SK-N-DZ (cell line): ENCODE data around the gene PRKAG1.
A peak's percentile ranks its signal among the peaks of the same experiment; 100 is the strongest.

Experiments
- DNase-seq: peaks from one replicate; pipeline ENCODE4 v3.0.0-alpha.2; 2015; ENCODE audit warnings: low spot score

PRKAG1 gene

GRCh38 chr12:48982397-48983080 is 36.0 kb downstream of the PRKAG1 start:
- no peak for DNase-seq

GRCh38 chr12:48981757-48982157 is 36.8 kb downstream of the PRKAG1 start:
- DNase-seq = no peak

GRCh38 chr12:48980953-48981756 is 37.4 kb downstream of the PRKAG1 start:
- DNase-seq = no peak

GRCh38 chr12:48980389-48980952 is 38.1 kb downstream of the PRKAG1 start:
- no peak for DNase-seq

GRCh38 chr12:48979602-48980388 is 38.8 kb downstream of the PRKAG1 start:
- DNase-seq = no peak

GRCh38 chr12:48978741-48979601 is 39.6 kb downstream of the PRKAG1 start:
- DNase-seq = no peak

- DNase-seq = no peak
Observed at GRCh38 chr12:48978291-48978740, 40.3 kb downstream of the PRKAG1 start, which contains the start of gene WNT1. WNT1 (plus strand) TSS chr12:48978322; CDS start chr12:48978651, 329 bp downstream.

GRCh38 chr12:48977290-48978281 is 41.0 kb downstream of the PRKAG1 start:
- DNase-seq = peak; percentile 58

- DNase-seq = no peak
Observed at GRCh38 chr12:48973941-48974673, 44.5 kb downstream of the PRKAG1 start.

GRCh38 chr12:48973531-48973930 is 45.0 kb downstream of the PRKAG1 start:
- DNase-seq = no peak

GRCh38 chr12:48972952-48973483 is 45.6 kb downstream of the PRKAG1 start:
- DNase-seq = no peak

- no peak for DNase-seq
Observed at GRCh38 chr12:48972213-48972951, 46.2 kb downstream of the PRKAG1 start.

- no peak for DNase-seq
Observed at GRCh38 chr12:48970702-48971334, 47.8 kb downstream of the PRKAG1 start.

GRCh38 chr12:48969833-48970701 is 48.5 kb downstream of the PRKAG1 start:
- no peak for DNase-seq

- DNase-seq = no peak
Observed at GRCh38 chr12:48969160-48969771, 49.3 kb downstream of the PRKAG1 start.

- no peak for DNase-seq
Observed at GRCh38 chr12:48968467-48968866, 50.1 kb downstream of the PRKAG1 start.
